ENCODE results near the gene PCYT2. TPM values are rescaled to one million over a fixed set of nuclear protein-coding genes. Genes with fewer than 3 reads are reported as not detected.

PCYT2 gene
- total RNA-seq, 1 donor: 67.0 TPM

GRCh38 chr17:81940538-81941483 is 29.6 kb upstream of the PCYT2 start:
- Histone ChIP-seq H3K36me3 (ENCODE audit: insufficient read depth, low read length) (no peaks in the 10 kb centered on the region), H3K4me3 (ENCODE audit: insufficient read depth, low read length) (no peak overlapping the region), H2AFZ (ENCODE audit: low read length) (no peak overlapping the region), H3K4me2 (ENCODE audit: insufficient read depth, low read length) (no peak overlapping the region), H3K79me2 (ENCODE audit: insufficient read depth, low read length) (peaks cover 6% of the 10 kb centered on the region), H3K27ac (ENCODE audit: low read depth, low read length) (no peak overlapping the region), H3K9me3 (ENCODE audit: low read depth, low read length) (no peaks in the 10 kb centered on the region), H4K20me1 (ENCODE audit: insufficient read depth, low read length) (no peaks in the 10 kb centered on the region), H3K4me1 (ENCODE audit: insufficient read depth, low read length) (peaks cover 6% of the 10 kb centered on the region), H3K27me3 (ENCODE audit: insufficient read depth, low read length) (peaks cover 7% of the 10 kb centered on the region)
- TF ChIP-seq CTCF (IDR thresholded peaks at IDR 0.05; ENCODE audit: extremely low read depth, low read depth, low read length): no peak
- DNase-seq (ENCODE audit: insufficient read length, low spot score, missing footprints): no peak

- peaks cover 5% of the 10 kb centered on the region for H4K20me1 ChIP-seq (ENCODE audit: insufficient read depth, low read length)
- no peak for DNase-seq (ENCODE audit: insufficient read length, low spot score, missing footprints)
Measured at GRCh38 chr17:81939881-81940385, 28.7 kb upstream of the PCYT2 start.

GRCh38 chr17:81939218-81939617 is 28.0 kb upstream of the PCYT2 start:
- no peak for TF ChIP-seq CTCF (IDR thresholded peaks at IDR 0.05; ENCODE audit: extremely low read depth, low read depth, low read length)
- H4K20me1 ChIP-seq (ENCODE audit: insufficient read depth, low read length): peaks cover 11% of the 10 kb centered on the region
- H3K27ac ChIP-seq (ENCODE audit: low read depth, low read length): no peak overlapping the region
- peaks cover 6% of the 10 kb centered on the region for H3K79me2 ChIP-seq (ENCODE audit: insufficient read depth, low read length)
- H3K36me3 ChIP-seq (ENCODE audit: insufficient read depth, low read length): peaks cover 7% of the 10 kb centered on the region
- DNase-seq (ENCODE audit: insufficient read length, low spot score, missing footprints): no peak
- peaks cover 6% of the 10 kb centered on the region for H3K4me1 ChIP-seq (ENCODE audit: insufficient read depth, low read length)
- H3K27me3 ChIP-seq (ENCODE audit: insufficient read depth, low read length): peaks cover 1% of the 10 kb centered on the region
- no peaks in the 10 kb centered on the region for H3K9me3 ChIP-seq (ENCODE audit: low read depth, low read length)
- H2AFZ ChIP-seq (ENCODE audit: low read length): no peak overlapping the region
- no peak overlapping the region for H3K4me2 ChIP-seq (ENCODE audit: insufficient read depth, low read length)
- H3K4me3 ChIP-seq (ENCODE audit: insufficient read depth, low read length): no peak overlapping the region

More at GRCh38 chr17:81939881-81940385, 28.7 kb upstream of the PCYT2 start:
- H3K4me2 ChIP-seq (ENCODE audit: insufficient read depth, low read length): peak overlapping the region; percentile 29
- no peak overlapping the region for H3K27ac ChIP-seq (ENCODE audit: low read depth, low read length)
- peaks cover 7% of the 10 kb centered on the region for H3K27me3 ChIP-seq (ENCODE audit: insufficient read depth, low read length)
- no peaks in the 10 kb centered on the region for H3K9me3 ChIP-seq (ENCODE audit: low read depth, low read length)
- peaks cover 6% of the 10 kb centered on the region for H3K4me1 ChIP-seq (ENCODE audit: insufficient read depth, low read length)
- peaks cover 6% of the 10 kb centered on the region for H3K79me2 ChIP-seq (ENCODE audit: insufficient read depth, low read length)
- H3K36me3 ChIP-seq (ENCODE audit: insufficient read depth, low read length): peaks cover under 1% of the 10 kb centered on the region
- H3K4me3 ChIP-seq (ENCODE audit: insufficient read depth, low read length): no peak overlapping the region
- peak overlapping the region; percentile 37 for H2AFZ ChIP-seq (ENCODE audit: low read length)
- TF ChIP-seq CTCF (IDR thresholded peaks at IDR 0.05; ENCODE audit: extremely low read depth, low read depth, low read length): no peak

GRCh38 chr17:81935709-81936084 is 24.5 kb upstream of the PCYT2 start:
- H2AFZ ChIP-seq (ENCODE audit: low read length): no peak overlapping the region
- TF ChIP-seq CTCF (IDR thresholded peaks at IDR 0.05; ENCODE audit: extremely low read depth, low read depth, low read length): no peak
- no peaks in the 10 kb centered on the region for H3K27me3 ChIP-seq (ENCODE audit: insufficient read depth, low read length)
- H3K4me1 ChIP-seq (ENCODE audit: insufficient read depth, low read length): peaks cover 6% of the 10 kb centered on the region
- H4K20me1 ChIP-seq (ENCODE audit: insufficient read depth, low read length): peaks cover 18% of the 10 kb centered on the region
- no peak overlapping the region for H3K27ac ChIP-seq (ENCODE audit: low read depth, low read length)
- H3K36me3 ChIP-seq (ENCODE audit: insufficient read depth, low read length): peaks cover 12% of the 10 kb centered on the region
- no peak for DNase-seq (ENCODE audit: insufficient read length, low spot score, missing footprints)
- peak overlapping the region; percentile 40 for H3K4me2 ChIP-seq (ENCODE audit: insufficient read depth, low read length)
- H3K4me3 ChIP-seq (ENCODE audit: insufficient read depth, low read length): peak overlapping the region; percentile 54
- H3K9me3 ChIP-seq (ENCODE audit: low read depth, low read length): no peaks in the 10 kb centered on the region
- peaks cover 6% of the 10 kb centered on the region for H3K79me2 ChIP-seq (ENCODE audit: insufficient read depth, low read length)

All from osteoblast (primary cell).